Activated CD8-positive, alpha-beta memory T cell treated with anti-CD3 and anti-CD28 coated beads for 1 hour (primary cell): ENCODE measurements around the gene WIPF3.

Experiments used
- DNase-seq, 2 donors: peaks; one replicate each; pipeline ENCODE4 v3.0.0-alpha.2; 2020; ENCODE audit warnings: low read depth in 1 of 2; ENCODE audit errors: extremely low read depth in 1 of 2

The WIPF3 gene, protein sequence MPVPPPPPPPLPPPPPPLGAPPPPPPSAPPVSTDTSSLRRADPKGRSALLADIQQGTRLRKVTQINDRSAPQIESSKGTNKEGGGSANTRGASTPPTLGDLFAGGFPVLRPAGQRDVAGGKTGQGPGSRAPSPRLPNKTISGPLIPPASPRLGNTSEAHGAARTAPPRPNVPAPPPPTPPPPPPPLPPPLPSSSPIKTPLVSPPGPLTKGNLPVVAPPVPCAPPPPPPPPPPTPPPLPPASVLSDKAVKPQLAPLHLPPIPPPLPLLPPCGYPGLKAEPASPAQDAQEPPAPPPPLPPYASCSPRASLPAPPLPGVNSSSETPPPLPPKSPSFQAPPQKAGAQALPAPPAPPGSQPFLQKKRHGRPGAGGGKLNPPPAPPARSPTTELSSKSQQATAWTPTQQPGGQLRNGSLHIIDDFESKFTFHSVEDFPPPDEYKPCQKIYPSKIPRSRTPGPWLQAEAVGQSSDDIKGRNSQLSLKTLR

GRCh38 chr7:29806208-29806994, at the start of gene WIPF3:
Gene WIPF3 (plus strand): TSS chr7:29806508. CDS start chr7:29834725, 28,217 bp downstream.
- no peak for DNase-seq

- DNase-seq, result no peak
Measured at GRCh38 chr7:29763266-29763665, 43.0 kb upstream of the WIPF3 start.

DNA sequence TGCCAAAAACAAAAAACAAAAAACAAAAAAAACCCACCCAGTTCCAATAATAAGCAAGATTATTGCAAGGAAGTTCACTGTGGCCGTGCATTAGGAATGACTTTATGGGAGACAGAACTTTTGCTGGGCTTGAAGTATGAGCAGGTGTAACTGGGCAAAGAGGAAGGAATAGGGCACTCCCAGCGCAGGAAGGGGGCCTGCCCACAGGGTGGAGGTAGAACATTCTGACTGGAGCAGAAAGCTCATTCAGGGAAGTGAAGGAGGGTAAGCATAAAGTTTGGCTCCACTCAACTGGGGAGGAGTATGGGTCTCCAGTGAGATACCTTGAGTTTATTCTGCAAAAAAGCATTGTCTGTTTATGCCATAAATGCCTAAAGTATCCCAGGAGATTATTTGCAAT, 42.1 kb upstream of the WIPF3 start:
- DNase-seq, result no peak

DNA sequence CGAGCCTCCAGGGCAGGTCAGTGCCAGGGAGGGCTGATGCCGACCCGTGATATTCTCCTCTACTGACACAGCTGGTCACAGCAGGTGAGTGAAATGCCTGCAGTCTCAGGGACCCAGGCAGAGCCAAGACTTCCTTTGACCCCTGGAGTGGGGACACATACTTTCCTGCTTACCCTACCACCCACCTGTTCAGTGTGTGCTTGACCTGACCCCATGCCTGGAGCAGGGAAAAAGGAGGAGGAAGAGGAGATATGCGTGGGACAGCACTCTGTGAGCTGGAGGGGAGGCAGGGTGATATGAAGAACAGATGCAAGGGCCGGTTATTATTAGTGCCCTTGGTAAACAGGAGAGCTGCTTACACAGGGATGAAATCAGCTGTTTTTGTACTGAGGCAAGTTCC, 40.8 kb upstream of the WIPF3 start:
- DNase-seq, result no peak

GRCh38 chr7:29770371-29770770, 35.9 kb upstream of the WIPF3 start:
- DNase-seq, result no peak

DNA sequence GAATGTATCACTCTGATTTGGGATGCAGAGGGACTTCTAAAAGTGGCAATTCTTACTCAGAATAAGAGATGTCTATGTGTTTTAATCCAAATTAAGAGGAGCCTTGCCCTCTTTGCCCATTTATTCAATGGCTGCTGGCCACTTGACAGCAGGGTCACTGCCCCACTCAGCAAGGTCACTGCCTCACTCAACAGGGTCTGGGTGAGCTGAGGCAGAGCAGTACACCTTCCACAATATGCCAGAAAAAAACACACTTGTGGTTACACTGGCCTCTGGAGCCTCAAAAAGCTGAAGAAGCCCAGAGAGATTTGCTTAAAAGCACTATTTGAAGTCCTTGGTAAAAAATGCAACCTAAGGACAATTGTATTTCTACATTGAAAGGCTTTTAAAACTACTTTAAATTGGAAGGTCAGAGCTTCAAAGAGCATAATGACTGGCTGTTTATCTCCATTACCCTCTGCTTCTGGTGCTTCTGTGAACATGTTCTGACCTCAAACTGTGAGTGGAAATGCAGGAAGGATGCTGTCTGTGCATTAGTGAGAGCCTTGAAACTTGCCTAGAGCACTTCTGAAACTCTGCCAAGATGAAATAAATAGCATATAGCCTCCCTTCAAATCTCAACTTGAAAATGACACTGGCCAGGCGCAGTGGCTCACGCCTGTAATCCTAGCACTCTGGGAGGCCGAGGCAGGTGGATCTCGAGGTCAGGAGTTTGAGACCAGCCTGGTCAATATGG, 35.1 kb upstream of the WIPF3 start:
- DNase-seq, result no peak

DNA sequence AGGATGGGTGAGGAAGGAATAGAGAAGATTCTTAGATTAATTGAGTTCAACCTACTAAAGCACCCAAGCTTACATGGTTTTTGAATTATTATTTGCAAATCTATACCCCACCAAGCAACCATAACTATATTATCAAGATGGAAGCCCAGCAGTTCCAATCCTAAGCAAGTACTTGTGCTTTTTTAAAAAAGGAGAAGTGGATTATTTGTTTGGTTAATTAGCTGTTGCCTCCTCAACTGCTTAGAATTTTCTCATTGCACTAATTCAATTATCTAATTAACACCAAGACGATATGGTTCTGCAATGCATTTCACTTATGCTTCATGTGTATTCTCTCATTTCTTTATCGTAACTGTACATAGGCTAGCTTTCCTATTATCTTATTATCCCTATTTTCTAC, 27.3 kb upstream of the WIPF3 start:
- DNase-seq, result no peak

DNA sequence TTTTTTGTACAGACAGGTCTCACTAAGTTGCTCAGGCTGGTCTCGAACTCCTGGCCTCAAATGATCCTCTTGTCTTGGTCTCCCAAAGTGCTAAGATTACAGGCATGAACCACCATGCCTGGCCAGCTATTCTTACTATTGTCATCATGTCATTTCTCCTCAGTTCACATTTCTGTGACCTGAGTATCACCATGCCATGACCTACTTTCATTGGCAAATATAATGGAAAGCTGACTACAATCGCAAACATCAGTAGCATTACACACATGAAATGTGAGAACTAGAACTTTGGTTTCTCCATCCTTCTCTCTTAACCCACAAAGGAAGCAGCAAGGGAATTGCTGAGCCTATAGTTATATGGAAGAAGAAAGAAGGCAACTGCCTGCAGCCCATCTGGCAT, 26.0 kb upstream of the WIPF3 start:
- DNase-seq, result no peak

GRCh38 chr7:29783671-29784070, 22.6 kb upstream of the WIPF3 start:
- no peak for DNase-seq

GRCh38 chr7:29793507-29793906, 12.8 kb upstream of the WIPF3 start:
- no peak for DNase-seq

- DNase-seq, result no peak
Measured at GRCh38 chr7:29794959-29795629, 11.2 kb upstream of the WIPF3 start.

GRCh38 chr7:29795696-29796580, 10.4 kb upstream of the WIPF3 start:
- DNase-seq, result no peak

- DNase-seq, result no peak
Measured at GRCh38 chr7:29797112-29797944, 9.0 kb upstream of the WIPF3 start.

DNA sequence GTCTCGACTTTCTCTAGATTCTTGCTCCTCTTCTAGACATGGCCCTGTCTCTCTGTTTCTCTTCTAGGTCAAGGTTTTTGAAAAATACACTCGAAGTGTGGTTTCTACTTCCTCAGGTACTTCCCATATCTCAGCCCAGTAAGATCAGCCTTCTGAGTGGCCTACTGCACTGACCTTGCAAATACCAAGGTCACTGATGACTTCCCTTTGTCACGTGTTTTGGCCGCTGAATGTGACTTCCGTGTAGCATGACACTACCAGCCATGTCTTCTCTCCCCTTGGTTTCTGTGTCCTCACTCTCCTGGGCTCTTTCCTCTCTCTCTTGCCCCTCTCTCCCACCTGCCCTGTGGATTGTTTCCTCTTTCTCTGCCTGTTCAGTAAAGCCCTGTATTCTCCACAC, 7.9 kb upstream of the WIPF3 start:
- no peak for DNase-seq

DNA sequence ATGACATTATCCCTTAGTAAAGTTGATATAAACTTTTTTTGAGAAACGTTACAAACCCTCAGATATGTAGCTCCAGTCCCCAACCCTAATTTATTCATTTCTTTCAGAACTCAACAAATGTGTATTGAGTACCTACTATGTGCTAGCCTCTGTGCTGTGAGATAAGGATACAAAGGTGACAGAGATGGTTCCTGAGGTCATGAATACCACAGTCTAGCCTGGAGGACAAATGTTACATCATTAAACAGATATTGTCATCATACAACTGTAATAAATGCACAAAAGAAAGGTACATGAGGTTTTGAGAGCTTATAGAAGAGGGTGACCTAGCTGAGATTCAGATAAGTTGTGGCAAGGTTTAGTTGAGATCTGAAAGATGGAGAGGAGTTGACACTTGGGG, 4.4 kb upstream of the WIPF3 start:
- DNase-seq, result no peak

DNA sequence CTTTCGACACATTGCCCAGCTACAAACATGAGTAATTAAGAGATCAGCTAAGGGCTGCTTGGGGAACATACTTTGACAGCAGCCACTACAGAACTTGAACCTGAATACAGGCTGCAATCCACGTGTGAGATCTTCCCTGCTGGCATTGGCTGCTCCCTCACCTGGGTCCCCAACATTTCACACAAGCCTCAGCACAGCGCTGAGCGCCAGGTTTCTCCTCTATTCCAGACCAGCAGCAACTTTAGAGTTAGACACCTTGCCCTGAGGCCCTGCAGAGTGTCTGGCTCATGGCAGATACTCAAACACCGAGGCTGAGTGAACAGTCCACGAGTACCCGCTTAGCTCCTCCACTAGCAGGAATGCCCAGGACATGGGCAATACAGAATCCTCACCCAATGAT, 1.3 kb upstream of the WIPF3 start:
- DNase-seq, result no peak

GRCh38 chr7:29805886-29806207, 461 bp upstream of the WIPF3 start:
- no peak for DNase-seq

- no peak for DNase-seq
Measured at GRCh38 chr7:29806995-29807841, 910 bp downstream of the WIPF3 start.
